Globus pallidus (tissue), 1 donor: ENCODE results near the gene ZSCAN22.

Source experiments
- DNase-seq: peaks from one replicate; pipeline ENCODE4 v3.0.0-alpha.2; 2015; ENCODE audit warnings: low spot score

ZSCAN22 gene

GRCh38 chr19:58351990-58352755, 25.4 kb downstream of the ZSCAN22 start:
- no peak for DNase-seq

GRCh38 chr19:58352760-58353671, 26.2 kb downstream of the ZSCAN22 start, which contains the start of gene A1BG:
Gene A1BG (minus strand): TSS chr19:58353492. CDS start chr19:58353437, 55 bp downstream.
- no peak for DNase-seq

DNA sequence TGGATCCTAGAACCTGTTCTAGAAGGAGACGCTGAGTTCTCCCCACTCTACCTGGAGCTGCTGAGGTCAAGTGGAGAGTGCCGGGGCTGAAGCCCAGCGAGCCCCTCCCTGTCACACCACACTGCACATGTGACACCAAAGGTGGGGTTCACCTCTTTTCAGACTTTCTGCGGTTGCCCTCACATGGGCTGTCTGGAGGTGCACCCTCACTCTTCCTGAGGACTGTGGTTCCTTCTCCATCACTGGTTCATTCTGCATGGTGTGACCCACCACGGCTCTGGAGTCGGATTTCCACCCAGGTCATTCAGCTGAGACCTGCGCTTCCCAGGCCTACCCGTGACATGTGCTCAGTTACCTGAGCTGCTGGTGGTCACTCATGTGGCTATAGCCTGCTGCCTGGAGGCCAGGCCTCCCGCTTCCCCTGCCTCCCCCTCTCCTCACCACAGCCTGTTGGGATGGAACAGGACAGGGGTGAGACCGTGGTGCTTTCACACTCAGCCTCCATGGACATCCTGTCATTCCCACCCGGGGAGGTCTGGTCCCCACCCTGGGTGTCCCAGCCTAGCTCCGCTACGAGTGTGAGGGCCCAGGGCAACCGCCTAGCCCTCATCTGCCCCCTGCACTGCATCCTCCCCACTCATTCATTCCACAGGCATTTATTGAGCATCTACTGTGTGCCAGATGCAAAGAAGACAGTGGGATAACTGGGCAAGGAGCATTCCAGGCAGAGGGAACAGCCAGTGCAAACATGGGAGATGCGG, 27.1 kb downstream of the ZSCAN22 start:
- no peak for DNase-seq

- no peak for DNase-seq
These were observed 27.8 kb downstream of the ZSCAN22 start for GRCh38 chr19:58354478-58355030.

DNA sequence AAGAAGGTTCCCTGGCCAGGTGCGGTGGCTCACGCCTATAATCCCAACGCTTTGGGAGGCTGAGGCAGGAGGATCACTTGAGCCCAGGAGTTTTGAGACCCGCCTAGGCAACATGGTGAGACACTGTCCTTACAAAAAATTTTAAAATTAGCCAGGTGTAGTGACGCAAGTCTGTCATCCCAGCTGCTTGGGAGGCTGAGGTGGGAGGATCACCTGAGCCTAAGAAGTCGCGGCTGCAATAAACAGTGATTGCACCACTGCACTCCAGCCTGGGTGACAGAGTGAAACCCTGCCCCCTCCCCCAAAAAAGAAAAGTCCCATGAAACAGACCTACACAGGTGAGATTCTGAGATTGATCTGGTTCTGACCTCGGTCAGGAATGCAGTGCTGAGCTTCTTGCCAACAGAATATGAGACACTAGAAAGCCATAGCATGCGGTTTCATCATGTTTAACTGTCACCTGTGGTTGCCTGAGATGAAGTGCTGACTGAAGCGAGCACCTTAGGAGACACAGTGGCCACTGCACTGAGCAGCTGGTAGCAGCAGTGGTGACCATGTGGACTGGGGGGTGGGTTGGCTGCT, 28.5 kb downstream of the ZSCAN22 start:
- DNase-seq = no peak

- no peak for DNase-seq
These were observed 29.3 kb downstream of the ZSCAN22 start for GRCh38 chr19:58355908-58356765.

- DNase-seq = no peak
These were observed 30.1 kb downstream of the ZSCAN22 start for GRCh38 chr19:58356766-58357480.

DNA sequence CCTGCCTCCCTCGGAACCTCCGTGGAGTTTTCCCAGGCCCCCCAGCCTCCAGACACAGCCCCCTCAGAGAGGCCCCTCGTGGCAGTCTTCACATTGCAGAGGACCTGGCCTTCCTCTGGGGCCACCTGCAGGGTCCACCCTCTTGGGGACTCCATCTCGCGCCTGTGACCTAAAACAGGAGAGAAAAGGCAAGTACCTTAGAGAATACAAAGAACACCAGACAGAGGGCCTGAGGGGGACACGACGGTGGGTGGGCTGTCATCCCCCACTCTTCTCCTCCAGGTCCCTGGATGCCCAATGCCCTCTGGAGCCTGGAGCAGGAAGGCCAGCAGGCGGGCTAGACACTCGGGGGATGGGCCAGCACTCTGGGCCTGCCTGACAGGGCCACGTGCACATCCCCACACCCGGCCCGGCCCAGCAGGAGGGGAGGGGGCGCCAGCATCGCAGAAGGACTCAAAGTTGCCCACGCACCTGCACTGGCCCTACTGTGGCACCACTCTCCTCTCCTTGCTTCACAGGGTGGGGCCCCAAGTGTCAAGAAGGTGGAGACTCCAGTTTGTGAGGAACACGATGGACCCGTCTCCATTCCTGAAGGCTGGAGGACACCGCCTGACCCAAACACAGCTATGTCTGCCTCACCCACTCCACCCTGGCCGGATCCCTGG, 30.8 kb downstream of the ZSCAN22 start:
- no peak for DNase-seq

GRCh38 chr19:58361900-58362271, 35.1 kb downstream of the ZSCAN22 start:
- no peak for DNase-seq

DNA sequence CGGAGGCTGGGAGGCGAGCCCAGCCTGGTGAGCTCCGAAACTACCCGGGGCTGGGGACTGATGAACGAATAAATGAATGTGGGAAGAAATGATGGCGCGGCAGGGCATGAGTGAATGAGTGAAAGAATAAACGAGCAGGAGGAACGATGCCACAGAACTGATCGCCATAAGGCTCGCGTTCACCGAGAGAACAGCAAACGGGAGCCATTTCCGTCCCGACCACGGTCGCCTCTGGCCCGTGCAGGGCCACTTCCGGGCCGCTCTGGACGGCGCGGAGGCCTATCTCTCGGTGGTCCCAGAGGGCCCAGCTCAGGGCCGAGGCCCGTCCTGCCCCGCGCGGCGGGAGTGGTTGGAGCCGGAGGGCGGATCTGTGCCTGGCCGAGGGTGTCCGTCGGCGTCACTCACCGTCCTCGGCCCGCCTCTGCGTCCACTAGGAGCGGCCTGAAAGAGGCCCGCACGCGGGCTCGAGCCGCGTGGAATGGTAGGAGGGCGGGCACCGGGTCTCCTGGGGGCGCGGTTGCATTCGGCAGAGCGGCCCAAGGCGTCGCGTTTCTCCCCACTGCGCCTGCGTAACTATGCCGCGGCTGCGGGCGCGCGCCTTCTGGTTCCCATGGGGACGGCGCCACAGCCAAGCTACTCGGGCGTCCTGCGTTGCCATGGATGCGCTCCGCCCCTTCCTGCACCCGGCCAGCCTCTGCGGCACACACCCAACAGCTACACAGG, 35.6 kb downstream of the ZSCAN22 start, which contains the start of gene ZNF497:
Gene ZNF497, minus strand, starts transcription at position 480 of the 723 bp plus-strand sequence. CDS start 5,116 bp downstream, outside the sequence.
- peak; percentile 97 for DNase-seq

DNA sequence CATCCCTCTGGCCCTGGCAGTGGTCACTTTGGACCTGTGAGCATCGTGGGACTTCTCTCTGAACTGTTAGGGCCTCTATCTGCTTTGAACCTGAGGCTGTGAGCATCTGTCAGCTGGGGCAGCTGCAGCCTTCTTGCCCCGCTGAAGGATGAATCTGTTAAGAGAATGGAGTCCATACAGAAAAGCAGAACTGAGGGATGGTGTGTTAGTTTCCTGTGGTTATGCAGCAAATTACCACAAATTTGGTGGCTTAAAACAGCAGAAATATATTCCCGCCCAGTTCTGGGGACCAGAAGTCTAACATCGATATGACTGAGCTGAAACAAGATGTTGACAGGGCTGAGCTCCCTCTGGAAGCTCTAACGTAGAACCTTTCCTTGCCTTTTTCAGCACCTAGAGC, 37.4 kb downstream of the ZSCAN22 start:
- no peak for DNase-seq

DNA sequence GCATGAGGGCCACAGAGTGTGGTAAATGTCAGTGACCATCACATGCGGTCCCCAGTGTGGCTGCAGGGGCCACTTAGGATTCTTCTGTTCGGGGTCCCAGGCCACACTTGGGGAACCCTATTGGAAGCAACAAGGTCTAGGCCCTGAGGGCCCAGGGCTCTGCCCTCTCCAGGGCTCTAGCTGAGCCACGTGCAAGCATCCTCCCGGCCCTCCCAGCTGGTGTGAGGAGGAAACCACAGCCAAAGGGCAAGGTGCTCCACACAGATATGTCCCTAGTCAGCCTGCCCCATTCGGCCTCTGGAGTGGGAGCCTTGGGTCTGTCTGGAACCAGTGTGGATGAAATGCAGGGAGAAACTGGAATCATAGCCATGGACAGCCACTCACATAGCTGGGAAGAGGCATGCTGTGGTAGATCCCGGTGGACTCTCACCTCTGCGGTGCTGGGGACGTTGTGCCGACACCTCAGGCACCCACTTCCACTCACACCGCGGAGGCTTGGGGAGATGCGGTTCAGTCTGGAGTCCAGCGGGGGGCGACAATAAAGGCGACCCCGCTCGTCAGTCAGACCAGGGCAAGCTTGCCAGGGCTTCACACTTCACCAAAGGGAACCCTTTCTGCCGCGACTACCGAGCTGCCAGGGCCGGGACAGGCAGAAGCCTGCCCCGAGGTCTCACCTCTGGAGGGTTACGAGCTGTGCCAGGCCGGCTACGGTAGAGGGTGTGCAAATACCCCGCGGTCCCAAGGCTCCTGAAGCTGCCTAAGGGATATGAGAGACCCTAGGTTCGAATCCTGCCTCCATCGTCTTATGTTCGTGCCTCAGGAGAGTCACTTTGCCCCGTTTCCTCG, 40.0 kb downstream of the ZSCAN22 start:
- no peak for DNase-seq

DNA sequence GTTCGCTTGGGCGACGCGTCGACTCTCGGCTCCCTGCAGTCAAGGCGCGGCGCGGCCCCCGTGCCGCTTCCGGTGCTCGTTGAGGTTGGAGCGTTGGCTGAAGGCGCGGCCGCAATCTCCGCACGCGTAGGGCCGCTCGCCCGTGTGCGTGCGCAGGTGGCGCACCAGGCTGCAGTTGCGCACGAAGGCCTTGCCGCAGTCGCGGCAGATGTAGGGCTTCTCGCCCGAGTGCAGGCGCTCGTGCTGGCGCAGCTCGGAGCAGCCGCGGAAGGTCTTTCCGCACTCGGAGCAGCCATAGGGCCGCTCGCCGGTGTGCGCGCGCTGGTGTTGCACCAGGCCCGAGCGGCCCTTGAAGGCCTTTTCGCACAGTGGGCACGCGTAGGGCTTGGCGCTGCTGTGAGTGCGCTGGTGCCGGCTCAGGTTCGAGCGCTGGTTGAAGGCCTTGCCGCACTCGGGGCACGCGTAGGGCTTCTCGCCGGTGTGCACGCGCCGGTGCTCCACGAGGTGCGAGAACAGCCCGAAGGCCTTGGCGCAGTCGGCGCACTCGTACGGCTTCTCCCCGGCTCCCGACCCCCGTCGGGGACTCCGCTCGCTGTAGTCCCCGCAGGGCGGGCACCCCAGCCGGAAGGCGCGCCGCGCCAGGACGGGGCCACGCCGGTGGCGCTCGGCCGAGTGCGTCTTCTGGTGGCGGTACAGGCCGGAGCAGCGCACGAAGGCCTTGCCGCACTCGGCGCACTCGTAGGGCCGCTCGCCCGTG, 41.1 kb downstream of the ZSCAN22 start:
- DNase-seq = no peak

DNA sequence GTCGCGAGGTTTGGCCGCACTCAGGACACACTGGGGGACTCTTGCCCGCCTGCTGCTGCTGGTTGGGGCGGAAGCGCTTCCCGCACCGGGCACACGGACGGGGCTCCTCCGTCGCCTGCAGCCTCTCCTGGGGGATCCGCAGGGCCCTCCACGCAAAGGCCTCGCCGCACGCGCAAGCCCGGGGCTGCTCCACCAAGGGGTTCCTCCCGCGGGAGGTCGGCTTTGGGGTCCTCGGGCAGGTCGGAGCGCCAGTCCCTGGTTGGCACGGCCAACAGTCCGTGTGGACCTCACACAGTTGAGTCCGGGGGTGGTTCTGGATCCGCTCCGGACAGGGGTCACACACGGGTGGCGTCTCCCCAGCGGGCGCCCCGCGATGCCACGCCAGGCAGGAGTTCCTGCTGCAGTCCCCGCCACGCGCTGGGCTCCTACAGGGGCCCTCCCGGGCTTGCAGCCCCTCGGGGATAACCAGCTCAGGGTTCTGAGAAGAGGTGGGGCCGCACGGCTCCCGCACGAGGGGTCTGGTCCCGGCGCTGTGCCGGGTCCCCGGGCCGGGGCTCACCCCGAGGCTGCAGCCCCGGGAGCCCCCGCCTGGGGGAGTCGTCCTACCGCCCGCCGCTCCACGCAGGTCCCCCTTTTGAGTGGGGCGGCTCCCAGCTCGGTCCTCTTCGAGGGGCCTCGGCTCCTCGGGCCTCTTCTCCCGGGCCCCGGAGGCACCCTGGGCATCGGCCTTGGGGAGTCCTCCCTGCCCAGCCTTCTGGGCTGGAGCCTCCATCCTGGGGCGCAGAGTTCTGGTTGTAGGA, 42.0 kb downstream of the ZSCAN22 start:
- no peak for DNase-seq

GRCh38 chr19:58372311-58373133, 45.7 kb downstream of the ZSCAN22 start:
- no peak for DNase-seq
